IMR-90 (cell line): Measurements from ENCODE around the gene CRISP2. TPM values are rescaled to one million over a fixed set of nuclear protein-coding genes. Genes with fewer than 3 reads are reported as not detected.

ENCODE experiments used
- ATAC-seq: fragments of 200-7000 bp; cut with Tn5 transposase; 2 replicates; pipeline ENCODE4 v1.9.1; 2020; ENCODE audit warnings: low read depth, mild to moderate bottlenecking, moderate library complexity
- BruUV-seq: library from RNA; stranded (reverse); fragments of 400-500 nt; replicated peaks from 2 replicates; lab custom pipeline; 2021; lab: Mats Ljungman, UMichigan
- CTCF ChIA-PET: fragments of 300-600 bp; formaldehyde crosslinking; extraction: SDS; loops from one replicate; lab custom pipeline; 2021; ENCODE audit warnings: antibody characterized with exemption; lab: Yijun Ruan, JAX
- POLR2A ChIA-PET: fragments of 300-600 bp; sonication (Branson Sonifier 250); formaldehyde crosslinking; loops from one replicate; lab custom pipeline; 2022; ENCODE audit warnings: antibody characterized with exemption; ENCODE audit not compliant: unreplicated experiment; lab: Charles Lee
- DNase-seq: peaks from one replicate; pipeline ENCODE4 v3.0.0; 2013
- H2AFZ ChIP-seq: replicated peaks from 2 replicates; pipeline ENCODE3; 2013; ENCODE audit warnings: low read length, mild to moderate bottlenecking; ENCODE audit not compliant: poor library complexity
- H2AK5ac ChIP-seq: 2 replicates; pipeline ENCODE4 v1.6.1; 2013; ENCODE audit warnings: low read depth, low read length, inconsistent platforms
- H2AK9ac ChIP-seq: replicated peaks from 2 replicates; pipeline ENCODE3; 2013; ENCODE audit warnings: mild to moderate bottlenecking, low read depth, low read length, moderate library complexity; ENCODE audit not compliant: poor library complexity
- H2BK120ac ChIP-seq: 2 replicates; pipeline ENCODE4 v1.6.1; 2013; ENCODE audit warnings: low read depth, low read length, inconsistent platforms
- H2BK15ac ChIP-seq: 3 replicates; pipeline ENCODE4 v1.6.1; 2013; ENCODE audit warnings: low read depth, low read length, inconsistent platforms
- H2BK20ac ChIP-seq: 2 replicates; pipeline ENCODE4 v1.6.1; 2013; ENCODE audit warnings: low read depth, mild to moderate bottlenecking, inconsistent platforms, low read length, moderate library complexity
- H2BK5ac ChIP-seq: 2 replicates; pipeline ENCODE4 v1.6.1; 2013; ENCODE audit warnings: mild to moderate bottlenecking, low read depth, low read length, inconsistent platforms; ENCODE audit not compliant: poor library complexity, severe bottlenecking
- H3K14ac ChIP-seq: replicated peaks from 2 replicates; pipeline ENCODE4 v1.6.1; 2013; ENCODE audit warnings: low read depth, low read length, inconsistent platforms
- H3K18ac ChIP-seq: 2 replicates; pipeline ENCODE4 v1.6.1; 2013; ENCODE audit warnings: low read depth, low read length, control low read depth
- H3K23ac ChIP-seq: 2 replicates; pipeline ENCODE4 v1.6.1; 2013; ENCODE audit warnings: low read depth, low read length, inconsistent platforms
- H3K27ac ChIP-seq: 2 replicates; pipeline ENCODE4 v1.5.1; 2013; ENCODE audit warnings: mild to moderate bottlenecking, control low read depth, low read length; ENCODE audit not compliant: insufficient read depth
- H3K27me3 ChIP-seq: 2 replicates; pipeline ENCODE4 v1.6.1; 2013; ENCODE audit warnings: low read length; ENCODE audit not compliant: control insufficient read depth, insufficient read depth
- H3K36me3 ChIP-seq: 2 replicates; pipeline ENCODE4 v1.6.1; 2013; ENCODE audit warnings: low read length, mixed read lengths; ENCODE audit not compliant: control insufficient read depth, insufficient read depth
- H3K4ac ChIP-seq: 2 replicates; pipeline ENCODE4 v1.6.1; 2013; ENCODE audit warnings: low read depth, low read length, inconsistent platforms
- H3K4me1 ChIP-seq: 2 replicates; pipeline ENCODE4 v1.6.1; 2013; ENCODE audit warnings: low read length, mixed read lengths; ENCODE audit not compliant: control insufficient read depth, insufficient read depth
- H3K4me2 ChIP-seq: 2 replicates; pipeline ENCODE4 v1.6.1; 2013; ENCODE audit warnings: low read depth, mild to moderate bottlenecking, control low read depth, low read length, moderate library complexity
- H3K4me3 ChIP-seq: 2 replicates; pipeline ENCODE4 v1.5.1; 2013; ENCODE audit warnings: low read depth, mild to moderate bottlenecking, control low read depth, low read length, moderate library complexity; ENCODE audit not compliant: insufficient read depth
- H3K56ac ChIP-seq: 2 replicates; pipeline ENCODE4 v1.6.1; 2013; ENCODE audit warnings: low read length, inconsistent platforms; ENCODE audit not compliant: insufficient read depth; ENCODE audit errors: extremely low read depth
- H3K79me1 ChIP-seq, 2 experiments: 2 replicates each; pipeline ENCODE4 v1.6.1; 2013; ENCODE audit warnings: low read length in 2 of 2, inconsistent platforms in 1 of 2, low read depth in 1 of 2
- H3K9ac ChIP-seq: 2 replicates; pipeline ENCODE4 v1.6.1; 2013; ENCODE audit warnings: low read depth, low read length, control low read depth
- H3K9me1 ChIP-seq: 2 replicates; pipeline ENCODE4 v1.6.1; 2013; ENCODE audit warnings: low read length, inconsistent platforms; ENCODE audit not compliant: insufficient read depth
- H3K9me3 ChIP-seq: 2 replicates; pipeline ENCODE4 v1.6.1; 2013; ENCODE audit warnings: low read length; ENCODE audit not compliant: control insufficient read depth, insufficient read depth
- H4K20me1 ChIP-seq: 2 replicates; pipeline ENCODE4 v1.6.1; 2013; ENCODE audit warnings: low read length, inconsistent platforms; ENCODE audit not compliant: insufficient read depth
- H4K5ac ChIP-seq: 2 replicates; pipeline ENCODE4 v1.6.1; 2013; ENCODE audit warnings: mild to moderate bottlenecking, low read depth, low read length, control low read depth
- H4K8ac ChIP-seq, 2 experiments: 2 replicates each; pipeline ENCODE4 v1.6.1; 2013; ENCODE audit warnings: low read depth in 2 of 2, low read length in 2 of 2, control low read depth in 1 of 2, inconsistent platforms in 1 of 2
- H4K91ac ChIP-seq: 2 replicates; pipeline ENCODE4 v1.6.1; 2013; ENCODE audit warnings: low read depth, low read length, inconsistent platforms; ENCODE audit not compliant: insufficient read depth
- FOS ChIP-seq: fragments of 150-350 bp; IDR thresholded peaks from 2 replicates; pipeline ENCODE4 v1.6.1; 2016; ENCODE audit warnings: low read depth, low read length
- WGBS, 2 experiments: methylation state at CpG; one replicate each; pipeline versions ENCODE4 v1.1.5 to v1.1.7; 2013; ENCODE audit warnings: missing lambda C conversion rate in 2 of 2; ENCODE audit not compliant: insufficient read length in 1 of 2; ENCODE audit errors: extremely low coverage in 2 of 2; 5-methylcytosine and 5-hydroxymethylcytosine counted together
- dilution Hi-C: fragments of 300-500 bp; cut with HindIII; formaldehyde crosslinking; loops from one replicate; pipeline ENCODE4 v1.14.3; 2018; ENCODE audit warnings: low sequenced_read_pairs; ENCODE audit not compliant: unreplicated experiment
- in situ Hi-C: fragments of 300-500 bp; cut with MboI; formaldehyde crosslinking; loops from 3 replicates; pipeline ENCODE4 v1.14.3; 2019; ENCODE audit warnings: low sequenced_read_pairs, inconsistent platforms, mixed read lengths
- intact Hi-C: fragments of 100-400 bp; cut with micrococcal nuclease; formaldehyde crosslinking; loops from 2 replicates; pipeline ENCODE4 v1.10.0; 2022
- polyA plus RNA-seq, 3 experiments: library from polyadenylated mRNA; depleted of rRNA; stranded (reverse); fragments of >200 nt; gene quantifications; 2 replicates each; pipeline ENCODE4 v1.2.3, GENCODE V29; 2012; ENCODE audit warnings: low replicate concordance in 1 of 3
- total RNA-seq: library from RNA; depleted of rRNA; stranded (reverse); fragments of >200 nt; gene quantifications from 2 replicates; pipeline ENCODE4 v1.2.3, GENCODE V29; 2012; rRNA removed

Gene CRISP2
- total and polyA plus RNA-seq, 2 of the 4 experiments (the other 2 are of a cell fraction): not detected

DNA sequence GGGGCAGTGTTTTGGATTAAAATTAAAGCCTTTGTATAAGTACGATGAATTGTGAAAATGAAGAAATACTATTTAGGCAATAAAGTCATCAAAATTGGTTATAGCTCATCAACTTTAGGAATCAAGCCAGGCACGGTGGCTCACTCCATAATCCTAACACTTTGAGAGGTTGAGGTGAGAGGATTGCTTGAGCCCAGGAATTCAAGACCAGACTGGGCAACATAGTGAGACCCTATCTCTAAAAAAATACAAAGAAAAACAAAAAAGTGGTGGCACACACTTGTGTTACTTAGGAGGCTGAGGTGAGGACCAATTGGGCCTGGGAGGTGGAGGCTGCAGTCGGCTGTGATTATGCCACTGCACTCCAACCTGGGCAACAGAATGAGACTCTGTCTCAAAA lies 68.2 kb downstream of the CRISP2 start:
- 100% methylated on average over 1 of the region's 3 CpGs; no CpG with 5 or more reads in 1 of the 2 experiments for WGBS, 2 experiments
- no peak overlapping the region for H4K8ac ChIP-seq
- BruUV-seq: no TSS peak
- H3K79me1 ChIP-seq: no peaks in the 10 kb centered on the region
- no peaks in the 10 kb centered on the region for H3K36me3 ChIP-seq
- no peak overlapping the region for H3K4ac ChIP-seq
- no peak overlapping the region for H2BK5ac ChIP-seq
- H3K27me3 ChIP-seq: no peaks in the 10 kb centered on the region
- no peak overlapping the region for H2AK5ac ChIP-seq
- POLR2A ChIA-PET: no interaction called here
- H3K4me3 ChIP-seq: no peak overlapping the region
- in situ Hi-C loops (no loop called here), intact Hi-C loops (no loop called here), dilution Hi-C loops (no loop called here)
- H3K14ac ChIP-seq: no peak overlapping the region
- H3K4me2 ChIP-seq: no peak overlapping the region
- no peak overlapping the region for H2AK9ac ChIP-seq
- no peak overlapping the region for H3K18ac ChIP-seq
- H2BK20ac ChIP-seq: no peak overlapping the region
- ATAC-seq: no peak
- TF ChIP-seq FOS: no peak
- no peaks in the 10 kb centered on the region for H3K9me3 ChIP-seq
- H2BK15ac ChIP-seq: no peak overlapping the region
- H3K27ac ChIP-seq: no peak overlapping the region
- H4K20me1 ChIP-seq: no peaks in the 10 kb centered on the region
- no peak overlapping the region for H4K91ac ChIP-seq
- no peaks in the 10 kb centered on the region for H3K4me1 ChIP-seq
- no peak overlapping the region for H2AFZ ChIP-seq
- no peak overlapping the region for H3K9ac ChIP-seq
- no peak for DNase-seq
- CTCF ChIA-PET: no interaction called here
- H3K56ac ChIP-seq: no peak overlapping the region
- no peak overlapping the region for H2BK120ac ChIP-seq
- H3K9me1 ChIP-seq: no peaks in the 10 kb centered on the region
- no peak overlapping the region for H4K5ac ChIP-seq
- no peak overlapping the region for H3K23ac ChIP-seq

Other genes starting within 250 kb of the CRISP2 start
- gene GLYATL3, start 213.6 kb downstream of the CRISP2 start, total RNA-seq: not detected in 2 replicates
- gene GLYATL3, start 213.6 kb downstream of the CRISP2 start, polyA plus RNA-seq (2012; rRNA removed): not detected in 2 replicates
- gene C6orf141, start 162.9 kb downstream of the CRISP2 start, total RNA-seq: not detected in 2 replicates
- not detected in 2 replicates for gene C6orf141, start 162.9 kb downstream of the CRISP2 start, polyA plus RNA-seq (2012; rRNA removed)
- gene RHAG, start 76.7 kb downstream of the CRISP2 start, total RNA-seq: not detected in 2 replicates
- not detected in 2 replicates for gene RHAG, start 76.7 kb downstream of the CRISP2 start, polyA plus RNA-seq (2012; rRNA removed)
- not detected in 2 replicates for gene CRISP3, start 30.8 kb upstream of the CRISP2 start, total RNA-seq
- gene CRISP3, start 30.8 kb upstream of the CRISP2 start, polyA plus RNA-seq (2012; rRNA removed): not detected in 2 replicates
- not detected in 2 replicates for gene PGK2, start 73.7 kb upstream of the CRISP2 start, total RNA-seq
- not detected in 2 replicates for gene PGK2, start 73.7 kb upstream of the CRISP2 start, polyA plus RNA-seq (2012; rRNA removed)
- not detected in 2 replicates for gene CRISP1, start 153.0 kb upstream of the CRISP2 start, total RNA-seq
- gene CRISP1, start 153.0 kb upstream of the CRISP2 start, polyA plus RNA-seq (2012; rRNA removed): not detected in 2 replicates